Cardiac muscle cell (in vitro differentiated cells and primary cell): ENCODE results near the gene OR2Y1. TPM values are rescaled to one million over a fixed set of nuclear protein-coding genes. Genes with fewer than 3 reads are reported as not detected.

Experiments
- DNase-seq, 2 donors: peaks; one replicate each; pipeline versions ENCODE4 v3.0.0 to v3.0.0-alpha.2; 2010 to 2017; ENCODE audit warnings: low read depth in 1 of 2, low spot score in 1 of 2
- H3K27ac ChIP-seq: fragments of 200-600 bp; sonication (generic); 2 replicates; pipeline ENCODE4 v1.5.1; 2016
- H3K27me3 ChIP-seq: fragments of 200-600 bp; sonication (generic); 2 replicates; pipeline ENCODE4 v1.6.0; 2016; ENCODE audit warnings: control low read depth
- H3K36me3 ChIP-seq: fragments of 200-600 bp; sonication (generic); 2 replicates; pipeline ENCODE4 v1.5.1; 2016; ENCODE audit warnings: control low read depth
- H3K4me1 ChIP-seq: fragments of 200-600 bp; sonication (generic); 2 replicates; pipeline ENCODE4 v1.8.1; 2017; ENCODE audit warnings: low read depth, mild to moderate bottlenecking, mixed run types
- H3K4me3 ChIP-seq: fragments of 200-600 bp; sonication (generic); 2 replicates; pipeline ENCODE4 v1.5.1; 2016; ENCODE audit warnings: mild to moderate bottlenecking
- H3K9me3 ChIP-seq: fragments of 200-600 bp; sonication (generic); 2 replicates; pipeline ENCODE4 v1.5.1; 2017; ENCODE audit warnings: low read depth, mild to moderate bottlenecking, control low read depth
- polyA plus RNA-seq: library from polyadenylated mRNA; unstranded; fragments of >200 nt; fragmentation: Nextera tagmentation; extraction: Ambion mirVana; gene quantifications from 2 replicates; pipeline ENCODE4 v1.2.1, GENCODE V29; 2016
- total RNA-seq: library from RNA; depleted of rRNA; stranded (reverse); fragments of >200 nt; gene quantifications from 2 replicates; pipeline ENCODE4 v1.2.3, GENCODE V29; 2016
- TF ChIP-seq, protein P1 (sequence below): IDR thresholded peaks from 2 replicates; pipeline ENCODE4 v1.5.1; 2012; ENCODE audit warnings: low read depth, mild to moderate bottlenecking, low read length

Gene OR2Y1
- total and polyA plus RNA-seq, 2 experiments from 2014 or later, result not detected

DNA sequence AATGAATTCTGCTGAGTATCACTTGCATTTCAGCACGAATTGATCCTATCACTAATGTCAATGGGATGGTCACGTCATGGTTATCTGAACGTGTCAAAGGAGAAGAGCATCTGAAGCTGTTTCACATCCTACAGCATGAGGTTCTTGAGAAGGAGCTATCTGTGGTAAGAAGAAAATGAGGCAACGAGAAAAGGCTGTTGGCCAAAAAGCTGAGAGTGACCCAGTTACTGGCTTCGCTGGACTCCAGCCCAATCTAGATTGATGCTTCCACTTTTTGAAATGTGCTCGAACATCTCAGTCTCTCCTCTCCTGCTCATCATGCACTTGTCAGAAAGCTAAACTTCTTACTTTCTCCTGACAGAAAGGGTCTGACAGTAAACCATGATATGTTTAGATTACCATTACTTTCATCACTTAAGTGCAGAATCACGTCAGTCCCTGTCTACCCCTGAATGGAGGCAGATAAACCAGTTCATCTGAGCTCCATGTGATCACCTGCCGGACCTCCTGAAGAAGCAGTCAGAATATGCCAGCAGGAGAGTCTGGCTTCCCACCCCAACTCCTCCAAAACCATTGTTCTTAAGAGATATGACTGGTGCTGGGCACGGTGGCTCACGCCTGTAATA, 40.2 kb upstream of the OR2Y1 start:
- TF ChIP-seq, protein P1, sequence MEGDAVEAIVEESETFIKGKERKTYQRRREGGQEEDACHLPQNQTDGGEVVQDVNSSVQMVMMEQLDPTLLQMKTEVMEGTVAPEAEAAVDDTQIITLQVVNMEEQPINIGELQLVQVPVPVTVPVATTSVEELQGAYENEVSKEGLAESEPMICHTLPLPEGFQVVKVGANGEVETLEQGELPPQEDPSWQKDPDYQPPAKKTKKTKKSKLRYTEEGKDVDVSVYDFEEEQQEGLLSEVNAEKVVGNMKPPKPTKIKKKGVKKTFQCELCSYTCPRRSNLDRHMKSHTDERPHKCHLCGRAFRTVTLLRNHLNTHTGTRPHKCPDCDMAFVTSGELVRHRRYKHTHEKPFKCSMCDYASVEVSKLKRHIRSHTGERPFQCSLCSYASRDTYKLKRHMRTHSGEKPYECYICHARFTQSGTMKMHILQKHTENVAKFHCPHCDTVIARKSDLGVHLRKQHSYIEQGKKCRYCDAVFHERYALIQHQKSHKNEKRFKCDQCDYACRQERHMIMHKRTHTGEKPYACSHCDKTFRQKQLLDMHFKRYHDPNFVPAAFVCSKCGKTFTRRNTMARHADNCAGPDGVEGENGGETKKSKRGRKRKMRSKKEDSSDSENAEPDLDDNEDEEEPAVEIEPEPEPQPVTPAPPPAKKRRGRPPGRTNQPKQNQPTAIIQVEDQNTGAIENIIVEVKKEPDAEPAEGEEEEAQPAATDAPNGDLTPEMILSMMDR, result no peak
- no peak overlapping the region for H3K27ac ChIP-seq
- no peaks in the 10 kb centered on the region for H3K4me1 ChIP-seq
- no peak overlapping the region for H3K4me3 ChIP-seq
- no peaks in the 10 kb centered on the region for H3K9me3 ChIP-seq
- no peaks in the 10 kb centered on the region for H3K27me3 ChIP-seq
- no peaks in the 10 kb centered on the region for H3K36me3 ChIP-seq
- no peak for DNase-seq

DNA sequence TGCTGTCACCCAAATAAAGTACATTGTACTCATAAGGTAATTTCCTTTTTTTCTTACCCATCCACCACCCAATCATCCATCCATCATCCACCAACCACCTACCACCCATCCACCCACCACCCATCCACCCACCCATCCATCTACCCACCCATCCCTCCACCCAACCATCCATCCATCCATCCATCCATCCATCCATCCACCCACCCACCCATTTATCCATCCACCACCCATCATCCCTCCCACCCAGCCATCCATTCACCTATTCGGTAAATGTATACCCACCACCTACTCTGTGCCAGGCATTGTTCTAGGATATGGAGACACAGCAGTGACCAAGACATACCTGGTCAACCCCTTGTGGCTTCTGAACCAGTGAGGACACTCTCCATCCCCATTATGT, 37.6 kb upstream of the OR2Y1 start:
- H3K4me3 ChIP-seq, result no peak overlapping the region
- no peaks in the 10 kb centered on the region for H3K27me3 ChIP-seq
- no peak for DNase-seq

DNA sequence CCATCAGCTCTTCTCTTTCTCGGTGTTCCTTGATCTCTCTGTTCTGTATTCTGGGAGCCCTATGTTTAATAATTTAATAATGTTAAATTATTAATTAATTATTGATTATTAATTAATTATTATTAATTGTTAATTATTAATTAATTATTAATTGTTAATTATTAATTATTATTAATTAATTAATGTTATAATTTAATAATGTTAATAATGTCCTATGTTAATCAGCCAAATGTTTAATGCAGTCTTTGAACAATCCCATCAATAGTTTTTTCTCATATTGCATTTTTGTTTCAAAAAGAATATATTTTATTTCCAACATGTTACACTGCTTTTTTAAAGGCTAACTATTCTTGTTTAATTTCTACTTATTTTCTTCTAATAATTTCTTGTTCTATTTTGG, 36.5 kb upstream of the OR2Y1 start:
- no peak for DNase-seq
- TF ChIP-seq, protein P1, result no peak
- H3K36me3 ChIP-seq, result no peaks in the 10 kb centered on the region
- H3K4me3 ChIP-seq, result no peak overlapping the region
- H3K4me1 ChIP-seq, result no peaks in the 10 kb centered on the region
- no peaks in the 10 kb centered on the region for H3K27me3 ChIP-seq
- no peaks in the 10 kb centered on the region for H3K9me3 ChIP-seq
- H3K27ac ChIP-seq, result no peak overlapping the region

More for the DNA sequence above, 37.6 kb upstream of the OR2Y1 start:
- H3K9me3 ChIP-seq, result no peaks in the 10 kb centered on the region
- H3K36me3 ChIP-seq, result no peaks in the 10 kb centered on the region
- no peaks in the 10 kb centered on the region for H3K4me1 ChIP-seq
- no peak overlapping the region for H3K27ac ChIP-seq
- TF ChIP-seq, protein P1, result no peak

DNA sequence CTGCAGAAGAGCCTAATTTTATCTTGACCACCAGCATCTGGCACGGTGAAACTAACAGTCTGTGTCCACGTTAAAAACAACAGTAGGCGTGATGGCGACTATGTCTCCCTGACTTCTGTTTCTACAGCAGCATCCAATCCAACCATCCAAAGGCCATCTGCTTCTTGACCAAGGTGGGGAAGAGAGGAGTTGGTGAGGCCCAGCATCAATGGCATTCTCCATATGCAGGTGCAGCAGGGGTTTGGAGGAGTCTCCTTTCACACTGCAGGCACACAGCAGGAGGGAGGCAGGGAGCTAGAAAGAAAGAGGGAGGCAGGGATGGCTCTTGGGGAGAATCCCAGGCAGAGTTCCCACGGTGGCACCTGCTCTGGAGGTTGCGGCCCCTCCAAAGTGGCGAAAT, 35.8 kb upstream of the OR2Y1 start:
- TF ChIP-seq, protein P1, result no peak
- H3K27me3 ChIP-seq, result no peaks in the 10 kb centered on the region
- H3K4me3 ChIP-seq, result no peak overlapping the region
- no peak for DNase-seq
- no peak overlapping the region for H3K27ac ChIP-seq
- no peaks in the 10 kb centered on the region for H3K4me1 ChIP-seq
- no peaks in the 10 kb centered on the region for H3K9me3 ChIP-seq
- H3K36me3 ChIP-seq, result no peaks in the 10 kb centered on the region

DNA sequence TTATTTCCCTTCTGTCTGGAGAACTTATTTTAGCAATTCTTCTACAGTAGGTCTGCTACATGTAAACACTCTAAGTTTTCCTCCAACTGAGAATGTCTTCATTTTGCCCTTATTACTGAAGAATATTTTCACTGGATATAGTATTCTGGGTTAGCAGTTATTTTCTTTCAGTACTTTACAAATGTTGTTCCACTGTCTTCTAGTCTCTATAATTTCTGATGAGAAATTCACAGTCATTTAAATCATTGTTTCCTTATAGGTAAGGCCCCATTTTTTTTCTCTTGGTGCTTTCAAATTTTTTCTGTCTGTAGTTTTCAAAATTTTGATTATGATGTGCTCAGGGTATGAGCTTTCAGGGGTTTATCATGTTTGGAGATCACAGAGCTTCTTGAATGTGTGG, 32.0 kb upstream of the OR2Y1 start:
- TF ChIP-seq, protein P1, result no peak
- no peaks in the 10 kb centered on the region for H3K9me3 ChIP-seq
- no peak overlapping the region for H3K27ac ChIP-seq
- H3K36me3 ChIP-seq, result no peaks in the 10 kb centered on the region
- H3K4me1 ChIP-seq, result no peaks in the 10 kb centered on the region
- no peak overlapping the region for H3K4me3 ChIP-seq
- H3K27me3 ChIP-seq, result no peaks in the 10 kb centered on the region
- DNase-seq, result no peak
